Gastroesophageal sphincter (tissue), 3 donors: ENCODE results near the gene SNX5.

ENCODE experiments used
- EP300 ChIP-seq: sonication (generic); formaldehyde crosslinking; IDR thresholded peaks from one replicate; pipeline ENCODE4 v1.6.1; 2017; ENCODE audit warnings: antibody characterized with exemption, mild to moderate bottlenecking
- POLR2A ChIP-seq, 2 donors: fragments of 450-650 bp; IDR thresholded peaks; one replicate each; pipeline ENCODE4 v1.6.1; 2017; ENCODE audit warnings: antibody characterized with exemption in 2 of 2, mild to moderate bottlenecking in 2 of 2, moderate library complexity in 1 of 2
- TF ChIP-seq, protein P1 (sequence below), 4 experiments: fragments of 200-600 bp in 2 of 4; fragments of 450-650 bp in 2 of 4; sonication (generic) in 1 of 4; IDR thresholded peaks; one replicate each; pipeline ENCODE4 v1.5.1; 2017 to 2019; ENCODE audit warnings: antibody characterized with exemption in 4 of 4, mild to moderate bottlenecking in 2 of 4, moderate library complexity in 2 of 4

DNA sequence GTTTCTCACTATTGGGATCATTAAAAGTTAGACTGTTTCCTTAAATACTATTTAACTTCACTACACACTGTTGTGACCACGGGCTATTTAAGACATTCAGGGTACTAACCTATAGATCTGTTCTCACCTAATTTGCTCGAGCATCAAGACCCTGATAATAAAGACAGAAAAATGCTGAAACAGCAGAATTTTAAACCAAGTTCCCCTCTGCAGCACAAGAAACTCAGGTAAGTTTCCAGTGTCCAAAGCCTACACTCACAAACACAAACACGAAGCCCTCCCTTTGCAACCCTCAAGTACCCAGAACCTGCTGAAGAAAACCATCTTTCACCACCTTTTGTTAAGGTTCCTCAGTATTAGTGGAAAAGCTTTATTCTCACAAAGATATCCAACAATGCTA is 4.0 kb downstream of the SNX5 start:
- TF ChIP-seq POLR2A (IDR thresholded peaks at IDR 0.05) (no peak), EP300 (no peak)
- TF ChIP-seq, protein P1, sequence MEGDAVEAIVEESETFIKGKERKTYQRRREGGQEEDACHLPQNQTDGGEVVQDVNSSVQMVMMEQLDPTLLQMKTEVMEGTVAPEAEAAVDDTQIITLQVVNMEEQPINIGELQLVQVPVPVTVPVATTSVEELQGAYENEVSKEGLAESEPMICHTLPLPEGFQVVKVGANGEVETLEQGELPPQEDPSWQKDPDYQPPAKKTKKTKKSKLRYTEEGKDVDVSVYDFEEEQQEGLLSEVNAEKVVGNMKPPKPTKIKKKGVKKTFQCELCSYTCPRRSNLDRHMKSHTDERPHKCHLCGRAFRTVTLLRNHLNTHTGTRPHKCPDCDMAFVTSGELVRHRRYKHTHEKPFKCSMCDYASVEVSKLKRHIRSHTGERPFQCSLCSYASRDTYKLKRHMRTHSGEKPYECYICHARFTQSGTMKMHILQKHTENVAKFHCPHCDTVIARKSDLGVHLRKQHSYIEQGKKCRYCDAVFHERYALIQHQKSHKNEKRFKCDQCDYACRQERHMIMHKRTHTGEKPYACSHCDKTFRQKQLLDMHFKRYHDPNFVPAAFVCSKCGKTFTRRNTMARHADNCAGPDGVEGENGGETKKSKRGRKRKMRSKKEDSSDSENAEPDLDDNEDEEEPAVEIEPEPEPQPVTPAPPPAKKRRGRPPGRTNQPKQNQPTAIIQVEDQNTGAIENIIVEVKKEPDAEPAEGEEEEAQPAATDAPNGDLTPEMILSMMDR (IDR thresholded peaks at IDR 0.05): no peak
